Stimulated activated CD4-positive, alpha-beta T cell treated with anti-CD3 and anti-CD28 coated beads, Interleukin-4, amount 100 ng/mL, for 4 hours (primary cell): ENCODE data around the gene IL17F.
A peak's percentile ranks its signal among the peaks of the same experiment; 100 is the strongest.
"Not testable (repeated sequence)": the region's sequence is repeated elsewhere in the genome, so short reads cannot be mapped to it uniquely, and the experiment has no call there.

Experiments
- DNase-seq, 2 experiments: peaks; one replicate each; pipeline ENCODE4 v3.0.0-alpha.2; 2020

The IL17F gene

GRCh38 chr6:52243282-52243893 lies 912 bp downstream of the IL17F start:
- DNase-seq = no peak

- no peak for DNase-seq
Measured at GRCh38 chr6:52241819-52242218, 2.5 kb downstream of the IL17F start.

GRCh38 chr6:52233975-52234823 lies 10.1 kb downstream of the IL17F start:
- no peak for DNase-seq

- DNase-seq = no peak
Measured at GRCh38 chr6:52233005-52233404, 11.3 kb downstream of the IL17F start.

GRCh38 chr6:52231406-52232127 lies 12.7 kb downstream of the IL17F start:
- DNase-seq = no peak

- DNase-seq = no peak
Measured at GRCh38 chr6:52230685-52231084, 13.6 kb downstream of the IL17F start.

- peak; percentile 19 to 24 for DNase-seq
Measured at GRCh38 chr6:52227495-52227894, 16.8 kb downstream of the IL17F start.

GRCh38 chr6:52221302-52221701 lies 23.0 kb downstream of the IL17F start:
- no peak for DNase-seq

GRCh38 chr6:52217761-52218160 lies 26.5 kb downstream of the IL17F start:
- DNase-seq = no peak

GRCh38 chr6:52216932-52217575 lies 27.2 kb downstream of the IL17F start:
- DNase-seq = no peak

GRCh38 chr6:52215787-52216186 lies 28.5 kb downstream of the IL17F start:
- no peak for DNase-seq

- DNase-seq = no peak
Measured at GRCh38 chr6:52213127-52213526, 31.2 kb downstream of the IL17F start.

- DNase-seq = no peak
Measured at GRCh38 chr6:52210227-52210626, 34.1 kb downstream of the IL17F start.

GRCh38 chr6:52209770-52210169 lies 34.5 kb downstream of the IL17F start:
- DNase-seq = no peak

- no peak for DNase-seq
Measured at GRCh38 chr6:52208612-52209011, 35.7 kb downstream of the IL17F start.

GRCh38 chr6:52207066-52207465 lies 37.2 kb downstream of the IL17F start:
- no peak for DNase-seq

GRCh38 chr6:52201493-52201892 lies 42.8 kb downstream of the IL17F start:
- DNase-seq = no peak

- DNase-seq = no peak
Measured at GRCh38 chr6:52201046-52201445, 43.3 kb downstream of the IL17F start.

- not testable (repeated sequence) for DNase-seq
Measured at GRCh38 chr6:52200088-52200487, 44.2 kb downstream of the IL17F start.

- no peak for DNase-seq
Measured at GRCh38 chr6:52195886-52196285, 48.4 kb downstream of the IL17F start.

- no peak for DNase-seq
Measured at GRCh38 chr6:52191824-52192223, 52.5 kb downstream of the IL17F start.

GRCh38 chr6:52190409-52190808 lies 53.9 kb downstream of the IL17F start:
- DNase-seq = no peak

GRCh38 chr6:52189974-52190373 lies 54.3 kb downstream of the IL17F start:
- no peak for DNase-seq
